Urinary bladder (tissue), 4 donors: ENCODE results near the gene SND1. TPM values are rescaled to one million over a fixed set of nuclear protein-coding genes. Genes with fewer than 3 reads are reported as not detected.

ENCODE experiments used
- DNase-seq: peaks from one replicate; pipeline ENCODE4 v3.0.0-alpha.2; 2015; ENCODE audit errors: extremely low spot score
- H3K27ac ChIP-seq: one replicate; pipeline ENCODE4 v1.5.1; 2013; ENCODE audit warnings: low read depth, mild to moderate bottlenecking, moderate library complexity
- H3K36me3 ChIP-seq: one replicate; pipeline ENCODE4 v1.6.1; 2013; ENCODE audit warnings: mild to moderate bottlenecking, moderate library complexity; ENCODE audit not compliant: insufficient read depth
- H3K4me1 ChIP-seq: one replicate; pipeline ENCODE4 v1.6.1; 2013; ENCODE audit warnings: mild to moderate bottlenecking, moderate library complexity; ENCODE audit not compliant: insufficient read depth
- H3K4me3 ChIP-seq: one replicate; pipeline ENCODE4 v1.5.1; 2013; ENCODE audit warnings: low read depth, low read length
- WGBS: extraction: QIAGEN DNeasy Blood & Tissue Kit; methylation state at CpG from one replicate; pipeline ENCODE4 v1.1.7; 2013; 5-methylcytosine and 5-hydroxymethylcytosine counted together
- polyA plus RNA-seq: library from polyadenylated mRNA; stranded (reverse); fragments of 200-250 nt; gene quantifications from one replicate; pipeline ENCODE4 v1.2.3, GENCODE V29; 2013
- total RNA-seq: library from RNA; depleted of rRNA; stranded (reverse); fragments of >200 nt; gene quantifications from one replicate; pipeline ENCODE4 v1.2.3, GENCODE V29; 2014
- donor health status: healthy with polysubstance abuse.
- donor health status: healthy.

SND1 gene
- total and polyA plus RNA-seq, 2 donors, result 89.8 to 102 TPM

GRCh38 chr7:128076796-128077271 lies 424.8 kb downstream of the SND1 start:
- peaks cover 3% of the 10 kb centered on the region for H3K36me3 ChIP-seq

GRCh38 chr7:128078309-128078708 lies 426.3 kb downstream of the SND1 start:
- Histone ChIP-seq H3K4me1 (no peaks in the 10 kb centered on the region), H3K4me3 (no peak overlapping the region), H3K36me3 (peaks cover 3% of the 10 kb centered on the region), H3K27ac (no peak overlapping the region)
- no peak for DNase-seq
- WGBS, result 96% methylated on average over 3 of the region's 3 CpGs

More at GRCh38 chr7:128076796-128077271, 424.8 kb downstream of the SND1 start:
- Histone ChIP-seq H3K27ac (no peak overlapping the region), H3K4me3 (no peak overlapping the region), H3K4me1 (no peaks in the 10 kb centered on the region)
- WGBS, result 32% methylated on average over 7 of the region's 7 CpGs
- DNase-seq, result no peak

DNA sequence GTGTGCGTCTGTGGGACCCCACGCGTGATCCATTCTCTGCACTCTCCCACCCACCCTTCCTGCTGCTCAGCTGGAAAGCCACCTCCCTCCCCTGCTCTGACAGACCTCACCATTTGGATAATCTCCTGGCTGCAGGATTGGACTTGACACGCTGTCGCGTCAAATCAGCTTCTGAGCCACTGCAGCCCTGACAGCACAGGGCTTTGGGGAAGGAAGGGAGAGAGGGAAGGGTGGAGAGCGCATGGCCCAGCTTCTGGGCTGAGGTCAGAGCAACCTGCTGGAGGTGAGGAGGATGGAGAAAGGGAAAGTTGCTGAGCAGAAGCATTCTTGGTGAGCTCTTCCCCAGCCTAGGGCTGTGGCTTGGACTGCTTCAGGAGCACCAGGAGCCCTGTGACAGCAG lies 428.2 kb downstream of the SND1 start:
- no peaks in the 10 kb centered on the region for H3K4me1 ChIP-seq
- DNase-seq, result no peak
- no peak overlapping the region for H3K4me3 ChIP-seq
- H3K27ac ChIP-seq, result no peak overlapping the region
- no peaks in the 10 kb centered on the region for H3K36me3 ChIP-seq
- WGBS, result 91% methylated on average over 7 of the region's 7 CpGs

GRCh38 chr7:128081351-128081750 lies 429.4 kb downstream of the SND1 start:
- Histone ChIP-seq H3K36me3 (peaks cover 2% of the 10 kb centered on the region), H3K27ac (no peak overlapping the region), H3K4me1 (no peaks in the 10 kb centered on the region), H3K4me3 (no peak overlapping the region)
- no peak for DNase-seq
- WGBS, result 94% methylated on average over 11 of the region's 11 CpGs

DNA sequence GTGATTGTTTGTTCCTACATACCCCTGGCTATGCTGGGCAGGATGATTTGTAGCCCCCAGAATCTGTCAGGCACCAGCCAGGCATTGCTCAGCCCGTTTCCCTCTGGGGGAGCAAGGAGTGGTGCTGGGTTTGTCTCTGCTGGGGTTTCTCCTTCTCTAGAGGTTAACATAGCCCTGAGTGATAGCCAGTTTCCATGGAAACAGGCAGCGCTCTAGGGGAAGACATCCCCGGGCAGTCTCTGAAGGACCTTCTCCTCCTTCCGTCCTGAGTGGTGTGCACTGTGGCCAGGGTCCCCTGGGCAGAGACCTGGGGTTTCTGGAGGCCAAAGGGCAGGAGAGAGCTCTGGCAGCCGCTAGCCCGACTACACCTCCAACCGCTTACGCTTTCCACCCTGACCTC lies 429.8 kb downstream of the SND1 start:
- DNase-seq, result no peak
- Histone ChIP-seq H3K4me3 (no peak overlapping the region), H3K27ac (no peak overlapping the region), H3K4me1 (no peaks in the 10 kb centered on the region), H3K36me3 (peaks cover 2% of the 10 kb centered on the region)
- 87% methylated on average over 8 of the region's 8 CpGs for WGBS

- Histone ChIP-seq H3K36me3 (peaks cover 2% of the 10 kb centered on the region), H3K4me1 (no peaks in the 10 kb centered on the region), H3K27ac (no peak overlapping the region), H3K4me3 (no peak overlapping the region)
- no peak for DNase-seq
- WGBS, result 66% methylated on average over 8 of the region's 8 CpGs
Observed at GRCh38 chr7:128082431-128082830, 430.4 kb downstream of the SND1 start.

DNA sequence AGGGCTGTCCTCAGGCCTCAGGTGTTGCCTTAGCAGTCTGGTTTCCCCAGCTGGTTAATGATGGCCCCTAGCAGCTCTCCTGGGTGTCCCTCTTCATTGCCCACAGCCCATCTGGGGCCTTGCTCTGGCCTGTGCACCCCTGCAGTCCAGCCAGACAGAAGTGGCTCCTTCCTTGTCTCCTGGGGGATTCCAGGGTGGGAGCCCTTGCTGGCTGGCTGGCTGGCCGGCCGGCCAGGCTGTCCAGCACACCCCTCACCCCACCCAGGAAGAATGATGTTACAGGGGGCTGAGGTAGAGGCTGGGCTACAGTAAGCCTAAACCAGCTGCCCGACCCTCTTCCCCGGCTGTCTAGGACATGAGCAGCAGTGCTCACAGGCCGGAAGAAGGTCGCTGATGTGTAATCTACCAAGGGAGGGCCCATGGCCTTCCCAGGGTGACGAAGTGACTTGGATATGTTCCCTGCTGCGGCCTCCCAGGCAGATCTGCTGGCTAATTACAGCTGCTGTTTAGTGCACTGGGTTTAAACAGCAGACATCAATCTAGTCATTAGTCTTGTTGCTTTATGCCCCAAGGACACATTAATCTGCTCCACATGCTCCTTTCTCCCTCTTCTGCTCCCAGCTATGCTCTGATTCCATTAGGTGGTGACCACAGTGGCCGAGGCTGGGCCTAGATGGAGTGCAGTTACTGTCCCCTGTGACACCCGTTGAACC lies 433.1 kb downstream of the SND1 start:
- no peak overlapping the region for H3K27ac ChIP-seq
- H3K4me1 ChIP-seq, result no peaks in the 10 kb centered on the region
- peak; percentile 23 for DNase-seq
- 67% methylated on average over 10 of the region's 10 CpGs for WGBS
- peaks cover 2% of the 10 kb centered on the region for H3K36me3 ChIP-seq
- no peak overlapping the region for H3K4me3 ChIP-seq

- WGBS, result 88% methylated on average over 10 of the region's 10 CpGs
- H3K36me3 ChIP-seq, result peaks cover 8% of the 10 kb centered on the region
- H3K4me3 ChIP-seq, result no peak overlapping the region
- no peaks in the 10 kb centered on the region for H3K4me1 ChIP-seq
- DNase-seq, result no peak
- no peak overlapping the region for H3K27ac ChIP-seq
Observed at GRCh38 chr7:128090492-128090891, 438.5 kb downstream of the SND1 start.

GRCh38 chr7:128091106-128091505 lies 439.1 kb downstream of the SND1 start:
- 73% methylated on average over 3 of the region's 3 CpGs for WGBS
- no peaks in the 10 kb centered on the region for H3K4me1 ChIP-seq
- no peak for DNase-seq
- no peak overlapping the region for H3K4me3 ChIP-seq
- peaks cover 6% of the 10 kb centered on the region for H3K36me3 ChIP-seq
- no peak overlapping the region for H3K27ac ChIP-seq

- no peaks in the 10 kb centered on the region for H3K4me1 ChIP-seq
- no peak overlapping the region for H3K4me3 ChIP-seq
- WGBS, result 63% methylated on average over 5 of the region's 5 CpGs
- H3K36me3 ChIP-seq, result peaks cover 6% of the 10 kb centered on the region
- DNase-seq, result no peak
- H3K27ac ChIP-seq, result no peak overlapping the region
Observed at GRCh38 chr7:128092221-128092620, 440.2 kb downstream of the SND1 start.

DNA sequence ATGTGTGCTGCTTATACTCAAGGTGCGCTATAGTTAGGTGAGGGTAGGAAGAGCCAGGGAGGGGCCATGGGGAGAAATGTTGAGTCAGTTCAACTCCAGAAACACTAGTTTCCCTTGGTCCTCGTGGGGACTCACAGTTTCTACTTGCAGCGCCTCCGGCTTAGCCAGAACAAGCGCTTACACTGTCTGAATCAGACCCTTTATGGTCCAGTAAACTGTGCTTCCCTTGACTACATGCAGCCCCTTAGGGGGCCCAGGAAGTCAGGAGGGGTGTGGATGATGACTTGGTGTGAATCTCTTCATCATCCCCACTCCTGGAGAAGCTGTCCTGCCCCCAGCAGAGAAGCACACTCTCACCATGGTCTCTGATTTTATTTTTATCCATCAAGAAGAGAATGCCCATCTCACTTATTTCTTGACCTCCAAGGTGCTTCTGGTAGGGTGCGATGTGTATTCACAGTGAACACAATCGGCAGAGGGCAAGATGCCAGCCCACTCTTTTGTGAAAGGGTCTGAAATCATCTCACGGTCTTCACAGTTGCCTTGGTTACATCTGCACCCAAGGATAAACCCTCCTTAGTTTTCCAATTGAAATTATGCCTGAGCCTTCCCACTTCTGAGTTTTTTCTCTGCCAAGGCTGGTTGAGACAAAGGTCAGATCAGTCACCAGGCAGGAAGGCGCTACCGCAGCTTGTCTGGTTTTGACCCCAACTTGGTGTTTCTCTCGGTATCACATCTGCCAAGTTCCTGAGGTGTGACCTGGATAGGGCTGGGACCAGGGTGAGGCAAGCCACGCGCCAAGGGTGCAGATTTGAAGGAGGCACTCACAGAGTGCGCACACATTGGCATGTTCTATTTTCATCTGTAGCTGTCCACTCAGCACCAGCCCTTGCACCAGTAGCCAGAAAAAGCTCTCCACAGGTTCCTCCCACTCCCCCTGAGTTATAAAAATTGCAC lies 441.9 kb downstream of the SND1 start:
- 88% methylated on average over 14 of the region's 14 CpGs for WGBS
- DNase-seq, result no peak
- Histone ChIP-seq H3K4me3 (no peak overlapping the region), H3K4me1 (no peaks in the 10 kb centered on the region), H3K27ac (no peak overlapping the region), H3K36me3 (peaks cover 6% of the 10 kb centered on the region)

GRCh38 chr7:128094686-128095085 lies 442.7 kb downstream of the SND1 start:
- 87% methylated on average over 8 of the region's 8 CpGs for WGBS
- Histone ChIP-seq H3K4me3 (no peak overlapping the region), H3K27ac (no peak overlapping the region), H3K36me3 (peaks cover 6% of the 10 kb centered on the region), H3K4me1 (no peaks in the 10 kb centered on the region)
- no peak for DNase-seq

DNA sequence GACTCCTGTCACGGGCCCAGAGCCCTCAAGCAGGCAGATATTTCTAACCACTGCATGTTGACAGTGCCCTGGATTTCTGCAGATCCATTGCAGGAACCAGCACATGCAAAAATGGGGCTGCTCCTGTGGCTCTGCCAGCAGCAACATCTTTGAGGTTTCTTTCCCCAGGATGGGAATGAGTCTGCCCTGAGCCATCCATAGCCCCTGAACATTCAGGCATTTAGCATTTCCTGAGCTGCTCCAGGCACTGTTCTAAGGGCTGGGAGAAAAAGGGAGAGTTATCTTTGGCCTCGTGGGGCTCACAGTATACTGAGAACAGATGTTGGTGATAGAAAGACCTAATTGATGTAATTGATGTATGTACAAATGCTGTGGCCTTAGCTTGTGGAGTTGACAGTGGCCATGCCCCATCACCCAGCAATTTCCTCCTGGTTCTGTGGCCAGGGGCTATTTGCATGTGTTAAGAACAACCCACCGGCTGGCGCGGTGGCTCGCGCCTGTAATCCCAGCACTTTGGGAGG lies 445.3 kb downstream of the SND1 start:
- Histone ChIP-seq H3K4me1 (no peaks in the 10 kb centered on the region), H3K4me3 (no peak overlapping the region), H3K27ac (no peak overlapping the region), H3K36me3 (no peaks in the 10 kb centered on the region)
- no peak for DNase-seq
- WGBS, result 88% methylated on average over 7 of the region's 7 CpGs
